Vagina (tissue), 2 donors: Measurements from ENCODE around the gene DLL4.

ENCODE experiments used
- POLR2AphosphoS5 ChIP-seq, 2 donors: sonication (generic); formaldehyde crosslinking; IDR thresholded peaks; one replicate each; pipeline ENCODE4 v1.9.0; 2017; ENCODE audit warnings: antibody characterized with exemption in 2 of 2, mild to moderate bottlenecking in 2 of 2, low read depth in 1 of 2; ENCODE audit not compliant: insufficient read depth in 1 of 2
- TF ChIP-seq, protein P1 (sequence below), 3 experiments: fragments of 450-650 bp in 2 of 3; fragments of 200-600 bp in 1 of 3; sonication (generic) in 1 of 3; IDR thresholded peaks; one replicate each; pipeline ENCODE4 v1.5.1; 2017 to 2019; ENCODE audit warnings: antibody characterized with exemption in 3 of 3, mild to moderate bottlenecking in 2 of 3, moderate library complexity in 2 of 3

- TF ChIP-seq POLR2AphosphoS5 (IDR thresholded peaks at IDR 0.05; ENCODE audit: insufficient read depth in 1 of 2, low read depth in 1 of 2) = no peak
- TF ChIP-seq, protein P1, sequence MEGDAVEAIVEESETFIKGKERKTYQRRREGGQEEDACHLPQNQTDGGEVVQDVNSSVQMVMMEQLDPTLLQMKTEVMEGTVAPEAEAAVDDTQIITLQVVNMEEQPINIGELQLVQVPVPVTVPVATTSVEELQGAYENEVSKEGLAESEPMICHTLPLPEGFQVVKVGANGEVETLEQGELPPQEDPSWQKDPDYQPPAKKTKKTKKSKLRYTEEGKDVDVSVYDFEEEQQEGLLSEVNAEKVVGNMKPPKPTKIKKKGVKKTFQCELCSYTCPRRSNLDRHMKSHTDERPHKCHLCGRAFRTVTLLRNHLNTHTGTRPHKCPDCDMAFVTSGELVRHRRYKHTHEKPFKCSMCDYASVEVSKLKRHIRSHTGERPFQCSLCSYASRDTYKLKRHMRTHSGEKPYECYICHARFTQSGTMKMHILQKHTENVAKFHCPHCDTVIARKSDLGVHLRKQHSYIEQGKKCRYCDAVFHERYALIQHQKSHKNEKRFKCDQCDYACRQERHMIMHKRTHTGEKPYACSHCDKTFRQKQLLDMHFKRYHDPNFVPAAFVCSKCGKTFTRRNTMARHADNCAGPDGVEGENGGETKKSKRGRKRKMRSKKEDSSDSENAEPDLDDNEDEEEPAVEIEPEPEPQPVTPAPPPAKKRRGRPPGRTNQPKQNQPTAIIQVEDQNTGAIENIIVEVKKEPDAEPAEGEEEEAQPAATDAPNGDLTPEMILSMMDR (IDR thresholded peaks at IDR 0.05) = no peak
Measured at GRCh38 chr15:40960151-40960885, 31.2 kb downstream of the DLL4 start.
